Retina (tissue), 1 donor: ENCODE data around the gene LARP1.
"Not testable (repeated sequence)": the region's sequence is repeated elsewhere in the genome, so short reads cannot be mapped to it uniquely, and the experiment has no call there.

Experiments used
- DNase-seq: peaks from one replicate; pipeline ENCODE4 v3.0.0-alpha.2; 2016

Gene LARP1

GRCh38 chr5:154755361-154756008 lies at the start of gene LARP1:
LARP1 (plus strand) TSS chr5:154755377; CDS start chr5:154755758, 381 bp downstream.
- DNase-seq: peak; percentile 77

DNA sequence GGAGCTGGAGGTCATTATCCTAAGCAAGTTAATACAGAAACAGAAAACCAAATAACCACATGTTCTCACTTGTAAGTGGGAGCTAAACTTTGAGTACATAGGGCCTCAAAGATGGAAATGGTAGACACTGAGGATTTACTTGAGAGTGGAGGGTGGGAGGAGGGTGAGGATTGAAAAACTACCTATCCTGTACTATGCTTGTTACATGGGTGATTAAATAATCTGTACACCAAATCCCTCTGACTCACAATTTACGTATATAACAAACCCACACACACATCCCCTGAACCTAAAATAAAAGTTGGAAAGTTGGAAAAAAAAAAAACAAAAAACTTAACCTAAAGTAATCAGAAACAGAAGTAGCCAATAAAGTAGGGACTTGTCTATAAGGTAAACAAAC lies 48.8 kb upstream of the LARP1 start:
- no peak for DNase-seq

DNA sequence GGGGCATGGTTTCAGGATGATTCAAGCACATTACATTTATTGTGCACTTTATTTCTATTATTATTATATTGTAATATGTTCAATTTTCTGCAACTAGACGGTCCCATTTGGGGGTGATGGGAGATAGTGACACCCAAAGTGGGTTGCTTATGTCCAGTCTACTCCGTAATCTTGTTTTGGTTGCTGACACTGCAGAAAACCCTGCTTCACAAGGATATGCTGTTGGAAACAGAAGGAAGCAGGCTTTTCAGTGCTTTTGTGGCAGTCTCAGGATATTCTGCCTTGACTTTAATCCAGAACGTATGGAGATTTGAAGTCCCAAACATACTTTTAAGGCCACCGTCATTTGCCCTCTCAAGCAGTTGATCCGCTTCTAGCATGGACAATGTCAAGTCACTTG lies 47.5 kb upstream of the LARP1 start:
- DNase-seq: no peak

GRCh38 chr5:154708207-154708606 lies 47.0 kb upstream of the LARP1 start:
- no peak for DNase-seq

DNA sequence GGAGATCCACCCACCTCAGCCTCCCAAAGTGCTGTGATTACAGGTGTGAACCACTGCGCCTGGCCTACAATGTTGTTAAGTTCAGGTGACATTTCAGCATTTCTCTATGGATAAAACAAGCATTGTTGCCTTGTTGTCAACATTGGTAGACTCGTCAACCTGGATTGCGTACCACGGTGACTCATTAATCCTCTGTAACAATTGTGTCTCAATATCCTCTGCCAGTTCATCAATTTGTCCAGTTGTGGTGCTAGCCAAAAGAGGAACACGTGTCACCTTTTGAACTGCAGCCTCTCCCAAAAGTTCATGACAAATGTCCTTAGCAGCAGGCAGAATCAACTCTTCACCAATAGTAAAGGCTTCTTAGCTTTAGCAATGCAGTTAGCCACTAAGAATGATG lies 46.3 kb upstream of the LARP1 start:
- DNase-seq: no peak

- no peak for DNase-seq
These were observed 45.5 kb upstream of the LARP1 start for GRCh38 chr5:154709368-154710305.

- DNase-seq: no peak
These were observed 42.4 kb upstream of the LARP1 start for GRCh38 chr5:154712518-154713437.

DNA sequence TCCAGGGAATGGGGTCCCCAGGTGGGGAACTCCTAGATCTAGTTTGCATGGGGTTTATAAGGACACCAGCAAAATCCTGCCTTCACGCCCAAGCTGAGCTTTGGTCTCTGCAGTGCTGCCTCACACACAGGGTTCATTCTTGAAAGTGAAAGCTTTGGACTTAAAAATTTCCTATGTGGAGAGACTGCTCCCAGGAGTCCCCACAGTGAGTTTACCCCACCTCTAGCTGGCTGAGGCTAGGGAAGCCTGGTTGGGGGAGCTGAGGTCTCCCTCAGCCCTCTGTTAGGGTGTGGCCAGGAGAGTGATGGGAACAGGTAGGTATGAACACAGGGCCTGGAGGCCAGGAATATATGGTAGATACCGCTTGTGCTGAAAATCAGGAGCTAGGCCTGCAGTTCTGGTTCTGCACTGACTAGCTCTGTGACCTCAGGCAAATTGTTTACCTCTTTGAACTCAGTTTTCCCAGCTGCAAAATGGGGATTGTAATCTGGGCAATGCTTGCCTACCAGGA lies 41.5 kb upstream of the LARP1 start:
- no peak for DNase-seq

GRCh38 chr5:154714266-154714986 lies 40.8 kb upstream of the LARP1 start:
- no peak for DNase-seq

- no peak for DNase-seq
These were observed 33.6 kb upstream of the LARP1 start for GRCh38 chr5:154721481-154722058.

DNA sequence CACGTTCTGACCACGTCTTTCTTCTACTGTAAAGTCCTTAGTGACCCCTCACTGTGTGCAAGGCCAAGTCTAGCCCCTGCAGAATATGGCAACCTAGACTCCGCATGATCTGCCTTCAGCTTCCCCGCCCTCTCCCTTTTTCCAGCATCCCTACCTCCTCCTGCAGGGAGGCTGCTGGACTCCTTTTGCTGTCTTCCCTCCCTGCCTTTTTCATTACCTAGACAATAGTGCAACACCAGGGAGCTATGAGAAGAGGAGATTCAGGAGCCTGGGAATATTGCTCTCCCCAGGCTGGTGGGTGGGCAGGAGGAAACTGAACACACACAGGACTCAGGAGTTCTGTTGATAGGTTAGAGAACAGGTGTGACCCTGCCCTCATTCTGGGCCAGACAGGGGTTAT lies 33.1 kb upstream of the LARP1 start:
- no peak for DNase-seq

- DNase-seq: no peak
These were observed 32.2 kb upstream of the LARP1 start for GRCh38 chr5:154722936-154723335.

GRCh38 chr5:154723740-154724505 lies 31.3 kb upstream of the LARP1 start:
- DNase-seq: no peak

DNA sequence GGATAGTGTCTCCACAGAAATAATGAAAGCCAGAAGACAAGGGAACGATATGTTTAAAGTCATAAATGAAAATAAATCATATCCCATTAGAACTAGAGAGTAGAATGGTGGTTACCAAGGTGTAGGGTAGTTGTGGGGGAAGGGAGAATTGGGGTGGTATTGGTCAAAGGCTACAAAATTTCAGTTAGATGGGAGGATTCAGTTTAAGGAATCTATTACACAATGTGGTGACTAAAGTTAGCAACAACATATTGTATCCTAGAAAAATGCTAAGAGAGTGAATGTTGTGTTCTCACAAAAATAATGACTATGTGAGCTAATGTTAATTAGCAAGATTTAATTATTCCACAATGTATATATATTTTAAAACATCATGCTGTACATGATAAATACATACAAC lies 27.8 kb upstream of the LARP1 start:
- DNase-seq: no peak

GRCh38 chr5:154728939-154729588 lies 26.1 kb upstream of the LARP1 start:
- DNase-seq: no peak

GRCh38 chr5:154729613-154730012 lies 25.6 kb upstream of the LARP1 start:
- no peak for DNase-seq

DNA sequence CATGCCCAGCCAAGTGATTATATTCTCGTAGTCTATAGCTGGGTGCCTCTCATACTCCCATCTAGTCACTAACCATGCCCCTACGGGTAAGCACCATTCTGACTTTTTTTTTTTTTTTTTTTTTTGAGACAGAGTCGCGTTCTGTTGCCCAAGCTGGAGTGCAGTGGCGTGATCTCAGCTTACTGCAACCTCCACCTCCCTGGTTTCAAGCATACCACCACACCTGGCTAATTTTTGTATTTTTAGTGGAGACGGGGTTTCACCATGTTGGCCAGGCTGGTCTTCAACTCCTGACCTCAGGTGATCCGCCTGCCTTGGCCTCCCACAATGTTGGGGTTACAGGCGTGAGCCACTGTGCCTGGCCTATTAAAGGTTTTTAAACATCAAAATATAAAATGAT lies 24.4 kb upstream of the LARP1 start:
- DNase-seq: not testable (repeated sequence)

DNA sequence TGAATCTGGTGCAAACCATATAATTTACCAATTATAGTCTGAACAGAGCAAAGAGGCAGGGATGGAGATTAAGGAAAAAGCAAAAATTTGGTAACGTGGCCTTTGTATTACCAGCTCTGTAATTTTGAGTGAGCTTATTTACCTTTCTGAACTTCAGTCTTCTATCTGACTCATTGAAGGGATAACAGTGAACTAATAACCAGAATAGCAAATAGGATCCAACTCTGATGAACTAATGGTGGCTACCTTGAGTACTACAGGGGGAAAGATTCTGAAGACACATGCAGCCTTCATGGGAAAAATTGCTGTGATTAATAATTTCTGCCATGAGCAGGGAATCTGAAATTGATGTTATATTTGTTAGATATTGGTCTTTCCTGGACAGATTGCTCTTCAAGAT lies 23.0 kb upstream of the LARP1 start:
- no peak for DNase-seq

DNA sequence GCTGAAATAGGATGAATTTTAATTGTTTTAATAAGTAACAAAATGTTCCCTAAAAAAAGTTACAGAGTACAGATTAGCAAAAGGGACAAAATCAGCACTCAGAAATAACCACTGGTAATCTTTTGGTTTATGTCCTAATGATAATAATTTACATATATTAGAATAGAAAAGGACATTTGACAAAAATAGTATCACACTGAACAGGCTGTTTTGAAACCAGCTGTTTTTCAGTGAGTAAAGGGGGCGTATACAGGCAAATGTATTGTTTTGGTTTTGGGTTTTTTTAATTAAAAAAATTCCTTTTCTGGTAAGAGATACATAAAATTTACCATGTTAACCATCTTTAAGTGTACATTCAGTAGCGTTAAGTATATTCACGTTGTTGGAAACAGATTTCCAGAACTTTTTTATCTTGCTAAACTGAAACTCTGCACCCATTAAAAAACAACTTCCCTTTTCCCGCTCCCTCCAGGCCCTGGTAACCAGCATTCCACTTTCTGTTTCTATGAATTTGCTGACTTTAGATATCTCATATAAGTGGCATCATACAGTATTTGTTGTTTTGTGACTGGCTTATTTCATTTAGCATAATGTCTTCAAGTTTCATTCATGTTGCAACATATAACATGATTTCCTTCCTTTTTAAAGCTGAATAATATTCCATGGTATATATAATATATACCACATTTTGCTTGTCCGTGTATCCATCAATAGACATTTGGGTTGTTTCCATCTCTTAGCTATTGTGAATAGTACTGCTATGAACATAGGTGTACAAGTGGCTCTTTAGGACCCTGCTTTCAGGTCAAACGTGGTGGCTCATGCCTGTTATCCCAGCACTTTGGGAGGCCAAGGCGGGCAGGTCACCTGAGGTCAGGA lies 20.6 kb upstream of the LARP1 start:
- no peak for DNase-seq
